ENCODE results near the gene KCNK3. TPM values are rescaled to one million over a fixed set of nuclear protein-coding genes. Genes with fewer than 3 reads are reported as not detected.

The KCNK3 gene
- total and polyA plus RNA-seq, 2 of the 13 experiments (the other 11 are each of a cell fraction or from before 2014, with no cell fraction given) = not detected

DNA sequence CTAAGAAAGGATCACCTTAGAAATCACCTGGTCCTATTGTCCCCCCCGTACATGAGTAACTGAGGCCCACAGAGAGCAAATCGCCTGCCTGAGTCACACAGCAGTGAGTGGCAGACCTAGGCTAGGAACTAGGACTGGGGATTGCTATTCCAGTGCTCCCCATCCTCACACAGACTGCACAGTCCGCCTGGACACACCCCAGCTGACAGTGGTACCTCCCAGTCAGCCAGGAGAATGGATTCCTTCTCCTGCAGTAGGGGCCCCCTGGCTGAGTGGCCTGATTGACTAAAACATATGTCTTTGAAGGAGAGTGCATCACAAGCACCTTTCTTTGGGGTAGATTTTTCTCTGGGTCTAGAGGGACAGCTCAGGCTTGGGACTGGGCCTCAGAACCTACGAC is 39.2 kb downstream of the KCNK3 start (continued):
- no peak for TF ChIP-seq SMAD1 (CRISPR knock-in tag; IDR thresholded peaks at IDR 0.05; ENCODE audit: borderline replicate concordance, low read depth)
- no peak for TF ChIP-seq ZNF292 (CRISPR knock-in tag; IDR thresholded peaks at IDR 0.05; ENCODE audit: borderline replicate concordance, low read depth)
- no peak for TF ChIP-seq JUND (CRISPR knock-in tag; IDR thresholded peaks at IDR 0.05)
- no peak for TF ChIP-seq ZNF33B (CRISPR knock-in tag; IDR thresholded peaks at IDR 0.05)

DNA sequence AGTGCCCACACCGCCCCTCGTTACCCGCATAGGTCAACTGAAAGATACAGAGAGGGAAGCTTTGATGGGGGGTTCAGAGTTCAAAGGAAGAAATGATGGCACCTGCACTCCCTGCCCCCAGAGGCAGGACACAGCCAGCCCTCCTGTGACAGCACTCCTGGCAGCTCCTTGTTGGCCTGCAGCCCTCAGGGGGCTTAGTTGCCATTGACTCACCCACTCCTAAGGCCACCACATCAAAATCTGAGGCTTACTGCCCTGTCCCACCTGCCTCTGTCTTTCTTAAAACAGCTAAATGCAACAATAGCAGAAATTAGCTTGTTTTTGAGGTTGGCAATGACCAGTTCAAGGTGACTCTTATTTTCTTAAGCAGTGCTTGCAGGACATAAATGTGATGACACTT is 39.9 kb downstream of the KCNK3 start:
- Histone ChIP-seq H3K4me3 (replicated peaks in 1 of 3; ENCODE audit: insufficient read depth in 1 of 3, low read depth in 2 of 3, low read length in 3 of 3) (no peak overlapping the region), H3K9ac (ENCODE audit: insufficient read depth, low read depth, low read length) (no peak overlapping the region), H3K4me1 (ENCODE audit: insufficient read depth, low read length) (peaks cover 27% of the 10 kb centered on the region), H4K20me1 (ENCODE audit: insufficient read depth, low read length) (no peaks in the 10 kb centered on the region), H3K36me3 (replicated peaks in 1 of 2; ENCODE audit: control insufficient read depth in 1 of 2, insufficient read depth in 2 of 2, low read length in 2 of 2) (no peaks in the 10 kb centered on the region), H2AFZ (ENCODE audit: low read length) (no peak overlapping the region), H3K79me2 (ENCODE audit: insufficient read depth, low read length) (no peaks in the 10 kb centered on the region), H3K9me3 (ENCODE audit: low read length) (no peaks in the 10 kb centered on the region), H3K27ac (ENCODE audit: extremely low read length, insufficient read depth, low read length) (no peak overlapping the region), H3K27me3 (ENCODE audit: control insufficient read depth in 1 of 2, insufficient read depth in 2 of 2, low read length in 2 of 2) (peaks cover 6 to 24% of the 10 kb centered on the region in 2 experiments; a peak in 3 of 5 replicates), H3K4me2 (ENCODE audit: low read depth, low read length) (no peak overlapping the region)
- in situ Hi-C loops (cut with HindIII; ENCODE audit: extremely low pct_ligation_motif_present, low pct_unique_long_range_greater_than_20kb) = no loop called here
- DNase-seq (ENCODE audit: low spot score) (no peak), ATAC-seq (no peak), FAIRE-seq (no peak)
- CTCF ChIA-PET (ENCODE audit: low intra/inter-chr PET ratio, low total read pairs) = no interaction called here
- no peak for TF ChIP-seq ZNF550 (CRISPR knock-in tag; IDR thresholded peaks at IDR 0.05; ENCODE audit: borderline replicate concordance)
- TF ChIP-seq ZNF24 (IDR thresholded peaks at IDR 0.05) = peak; percentile 53; the same call in 1 of the 2 replicates
- POLR2A ChIA-PET = no interaction called here
- 9% methylated on average over 3 of the region's 3 CpGs for WGBS (ENCODE audit: low lambda C conversion rate)
- no TSS peak for BruUV-seq (replicated peaks)
- intact Hi-C loops (cut with micrococcal nuclease; ENCODE audit: unreplicated experiment) = no loop called here

DNA sequence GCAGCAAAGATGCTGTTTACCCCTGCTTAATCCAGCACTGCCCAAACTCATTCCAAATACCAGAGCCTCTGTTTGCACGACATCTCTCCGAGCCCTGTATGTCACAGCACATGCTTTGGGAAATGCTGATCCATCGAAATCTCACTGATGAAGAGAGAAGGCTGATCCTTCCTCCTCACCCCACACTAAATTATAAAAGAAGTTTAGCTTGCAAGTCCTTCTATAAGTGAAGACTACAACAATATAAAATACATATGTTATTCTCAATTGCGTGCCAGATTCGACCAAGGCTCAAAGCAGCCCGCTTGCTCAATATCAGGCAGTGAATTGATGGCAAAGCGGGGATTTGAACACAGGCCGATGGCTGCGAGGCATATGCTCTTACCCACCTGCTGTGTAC is 40.9 kb downstream of the KCNK3 start:
- DNase-seq (ENCODE audit: low spot score) (no peak), ATAC-seq (no peak), FAIRE-seq (no peak)
- BruUV-seq (replicated peaks) = no TSS peak
- Histone ChIP-seq H3K9ac (ENCODE audit: insufficient read depth, low read depth, low read length) (no peak overlapping the region), H3K27me3 (ENCODE audit: control insufficient read depth in 1 of 2, insufficient read depth in 2 of 2, low read length in 2 of 2) (peaks cover 6 to 27% of the 10 kb centered on the region in 2 experiments; a peak in 3 of 5 replicates), H4K20me1 (ENCODE audit: insufficient read depth, low read length) (no peaks in the 10 kb centered on the region), H3K79me2 (ENCODE audit: insufficient read depth, low read length) (no peaks in the 10 kb centered on the region), H3K4me2 (ENCODE audit: low read depth, low read length) (no peak overlapping the region), H2AFZ (ENCODE audit: low read length) (no peak overlapping the region), H3K9me3 (ENCODE audit: low read length) (no peaks in the 10 kb centered on the region), H3K27ac (ENCODE audit: extremely low read length, insufficient read depth, low read length) (no peak overlapping the region), H3K36me3 (replicated peaks in 1 of 2; ENCODE audit: control insufficient read depth in 1 of 2, insufficient read depth in 2 of 2, low read length in 2 of 2) (no peaks in the 10 kb centered on the region), H3K4me1 (ENCODE audit: insufficient read depth, low read length) (peaks cover 34% of the 10 kb centered on the region), H3K4me3 (replicated peaks in 1 of 3; ENCODE audit: insufficient read depth in 1 of 3, low read depth in 2 of 3, low read length in 3 of 3) (no peak overlapping the region)
- 35% methylated on average over 9 of the region's 9 CpGs for WGBS (ENCODE audit: low lambda C conversion rate)
- intact Hi-C loops (cut with micrococcal nuclease; ENCODE audit: unreplicated experiment) = no loop called here
- ChIA-PET CTCF (ENCODE audit: low intra/inter-chr PET ratio, low total read pairs) (no interaction called here), POLR2A (no interaction called here)
- no peak for TF ChIP-seq RFX3 (CRISPR knock-in tag; IDR thresholded peaks at IDR 0.05)
- no peak for TF ChIP-seq ZNF329 (CRISPR knock-in tag; IDR thresholded peaks at IDR 0.05; ENCODE audit: low read depth)
- no peak for TF ChIP-seq RXRB (CRISPR knock-in tag; IDR thresholded peaks at IDR 0.05; ENCODE audit: borderline replicate concordance)
- no peak for TF ChIP-seq SMAD9 (CRISPR knock-in tag; IDR thresholded peaks at IDR 0.05)
- no peak for TF ChIP-seq MIER2 (CRISPR knock-in tag; IDR thresholded peaks at IDR 0.05)
- peak; percentile 69 to 76 for TF ChIP-seq MAFK (conservative IDR thresholded peaks at IDR 0.05 in 1 of 2, IDR thresholded peaks at IDR 0.05 in 1 of 2; ENCODE audit: low read length in 2 of 2)
- TF ChIP-seq SMAD1 (CRISPR knock-in tag; IDR thresholded peaks at IDR 0.05; ENCODE audit: borderline replicate concordance, low read depth) = no peak
- TF ChIP-seq U2AF2 (IDR thresholded peaks at IDR 0.05; ENCODE audit: low read depth, low read length) = no peak
- no peak for TF ChIP-seq YEATS2 (CRISPR knock-in tag; IDR thresholded peaks at IDR 0.05; ENCODE audit: borderline replicate concordance)
- TF ChIP-seq MAFF (IDR thresholded peaks at IDR 0.05; ENCODE audit: low read depth, low read length) = peak; percentile 52
- TF ChIP-seq, protein P1, sequence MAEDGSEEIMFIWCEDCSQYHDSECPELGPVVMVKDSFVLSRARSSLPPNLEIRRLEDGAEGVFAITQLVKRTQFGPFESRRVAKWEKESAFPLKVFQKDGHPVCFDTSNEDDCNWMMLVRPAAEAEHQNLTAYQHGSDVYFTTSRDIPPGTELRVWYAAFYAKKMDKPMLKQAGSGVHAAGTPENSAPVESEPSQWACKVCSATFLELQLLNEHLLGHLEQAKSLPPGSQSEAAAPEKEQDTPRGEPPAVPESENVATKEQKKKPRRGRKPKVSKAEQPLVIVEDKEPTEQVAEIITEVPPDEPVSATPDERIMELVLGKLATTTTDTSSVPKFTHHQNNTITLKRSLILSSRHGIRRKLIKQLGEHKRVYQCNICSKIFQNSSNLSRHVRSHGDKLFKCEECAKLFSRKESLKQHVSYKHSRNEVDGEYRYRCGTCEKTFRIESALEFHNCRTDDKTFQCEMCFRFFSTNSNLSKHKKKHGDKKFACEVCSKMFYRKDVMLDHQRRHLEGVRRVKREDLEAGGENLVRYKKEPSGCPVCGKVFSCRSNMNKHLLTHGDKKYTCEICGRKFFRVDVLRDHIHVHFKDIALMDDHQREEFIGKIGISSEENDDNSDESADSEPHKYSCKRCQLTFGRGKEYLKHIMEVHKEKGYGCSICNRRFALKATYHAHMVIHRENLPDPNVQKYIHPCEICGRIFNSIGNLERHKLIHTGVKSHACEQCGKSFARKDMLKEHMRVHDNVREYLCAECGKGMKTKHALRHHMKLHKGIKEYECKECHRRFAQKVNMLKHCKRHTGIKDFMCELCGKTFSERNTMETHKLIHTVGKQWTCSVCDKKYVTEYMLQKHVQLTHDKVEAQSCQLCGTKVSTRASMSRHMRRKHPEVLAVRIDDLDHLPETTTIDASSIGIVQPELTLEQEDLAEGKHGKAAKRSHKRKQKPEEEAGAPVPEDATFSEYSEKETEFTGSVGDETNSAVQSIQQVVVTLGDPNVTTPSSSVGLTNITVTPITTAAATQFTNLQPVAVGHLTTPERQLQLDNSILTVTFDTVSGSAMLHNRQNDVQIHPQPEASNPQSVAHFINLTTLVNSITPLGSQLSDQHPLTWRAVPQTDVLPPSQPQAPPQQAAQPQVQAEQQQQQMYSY (CRISPR knock-in tag; IDR thresholded peaks at IDR 0.05) = no peak
- in situ Hi-C loops (cut with HindIII; ENCODE audit: extremely low pct_ligation_motif_present, low pct_unique_long_range_greater_than_20kb) = no loop called here

Measured in HepG2 (cell line).